ENCODE results near the gene ANKLE1. TPM values are rescaled to one million over a fixed set of nuclear protein-coding genes. Genes with fewer than 3 reads are reported as not detected.

ANKLE1 gene
- total RNA-seq, 1 experiment from 2014 or later: 16.5 TPM

DNA sequence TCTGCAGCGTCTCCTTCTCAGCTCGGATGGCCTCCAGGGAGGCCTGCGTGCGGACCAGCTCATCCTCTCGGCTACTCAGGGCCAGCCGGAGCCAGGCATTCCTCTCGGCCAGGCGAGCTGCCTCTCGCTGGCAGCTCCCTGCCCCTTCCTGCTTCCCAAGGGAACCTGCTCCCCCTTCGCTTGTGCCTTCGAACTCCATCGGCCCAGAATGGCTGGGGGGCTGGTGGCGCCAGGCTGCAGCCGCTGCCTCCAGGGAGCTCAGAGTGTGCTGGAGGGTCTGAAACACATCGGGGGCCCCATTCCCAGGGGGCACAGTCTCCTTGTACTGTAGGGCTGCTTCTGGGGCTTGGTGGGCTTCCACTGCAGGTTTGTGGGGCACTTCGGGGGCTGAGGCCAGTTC is 19.1 kb upstream of the ANKLE1 start:
- no peak overlapping the region for H3K4me2 ChIP-seq (ENCODE audit: insufficient read depth, insufficient read length, low read length)
- H3K18ac ChIP-seq (ENCODE audit: insufficient read length, low read depth, low read length): no peak overlapping the region
- no peak overlapping the region for H2BK5ac ChIP-seq (ENCODE audit: insufficient read length, low read length)
- H4K5ac ChIP-seq (ENCODE audit: insufficient read length, low read depth, low read length): no peak overlapping the region
- H2BK12ac ChIP-seq (ENCODE audit: insufficient read length, low read depth, low read length): no peak overlapping the region
- H4K91ac ChIP-seq (ENCODE audit: insufficient read length, low read depth, low read length): no peak overlapping the region
- peaks cover 4% of the 10 kb centered on the region; the same call in 1 of the 2 replicates for H3K4me1 ChIP-seq (ENCODE audit: insufficient read depth, low read length)
- no peak overlapping the region for H3K56ac ChIP-seq (ENCODE audit: insufficient read length, low read depth, low read length)
- TF ChIP-seq CTCF (conservative IDR thresholded peaks at IDR 0.05): no peak
- H3K9me3 Mint-ChIP-seq: no peaks in the 10 kb centered on the region; a peak in 1 of 5 replicates
- no peak overlapping the region for H3K9ac ChIP-seq (ENCODE audit: extremely low read depth, insufficient read length, low read length)
- no peak overlapping the region for H2BK20ac ChIP-seq (ENCODE audit: low read depth, low read length, poor library complexity, severe bottlenecking)
- H2AK5ac ChIP-seq (ENCODE audit: insufficient read length, low read length): no peak overlapping the region
- H2BK120ac ChIP-seq (ENCODE audit: low read depth, low read length, poor library complexity, severe bottlenecking): no peak overlapping the region
- H2BK15ac ChIP-seq (ENCODE audit: low read depth, low read length): no peak overlapping the region
- H3K79me2 ChIP-seq (ENCODE audit: insufficient read depth, low read length): no peaks in the 10 kb centered on the region
- no peak overlapping the region for H2AFZ ChIP-seq (ENCODE audit: low read length)
- H4K8ac ChIP-seq (replicated peaks; ENCODE audit: insufficient read length, low read depth, low read length): no peak overlapping the region
- no peak overlapping the region; the same call in 1 of the 2 replicates for H3K14ac ChIP-seq (ENCODE audit: insufficient read depth, low read length)
- no peak overlapping the region for H3K4ac ChIP-seq (ENCODE audit: low read depth, low read length)
- H3T11ph ChIP-seq (ENCODE audit: low read length): no peak overlapping the region
- H3K79me1 ChIP-seq (ENCODE audit: insufficient read depth, low read depth, low read length, poor library complexity, severe bottlenecking): no peaks in the 10 kb centered on the region
- H3K4me1 Mint-ChIP-seq: peaks cover 15 to 28% of the 10 kb centered on the region in 2 experiments
- no CpG with 5 or more reads among the region's 16 CpGs for WGBS (ENCODE audit: extremely low coverage, insufficient read length, low lambda C conversion rate)
- H3K23me2 ChIP-seq (ENCODE audit: insufficient read length, low read depth, low read length, poor library complexity, severe bottlenecking): no peaks in the 10 kb centered on the region
- H3K9me3 ChIP-seq (ENCODE audit: control insufficient read depth, low read depth, low read length): peaks cover 13% of the 10 kb centered on the region
- peak overlapping the region in 2 of 3 experiments; percentile 28 to 40; a peak in 2 of 7 replicates for H3K27ac Mint-ChIP-seq
- no peaks in the 10 kb centered on the region for H4K20me1 ChIP-seq (ENCODE audit: control insufficient read depth, insufficient read depth, insufficient read length)
- H3K27me3 Mint-ChIP-seq (ENCODE audit: low read depth): peaks cover 1% of the 10 kb centered on the region
- no peak for DNase-seq
- H3K27me3 ChIP-seq (ENCODE audit: insufficient read depth, low read length): no peaks in the 10 kb centered on the region
- no peak overlapping the region for H3K23ac ChIP-seq (ENCODE audit: insufficient read length, low read depth, low read length)
- H3K27ac ChIP-seq (ENCODE audit: insufficient read length, low read depth, low read length): no peak overlapping the region
- H3K36me3 Mint-ChIP-seq (ENCODE audit: insufficient read depth in 1 of 3, low read depth in 3 of 3): peaks cover 0 to 13% (median 0%) of the 10 kb centered on the region in 3 experiments; a peak in 3 of 7 replicates
- H3K4me3 Mint-ChIP-seq: no peak overlapping the region

All from H9 (cell line).